HUDEP-2 (cell line): ENCODE data around the gene PTPRR.

Experiments used
- DNase-seq, 76 experiments: peaks; one replicate each; lab custom pipeline; 2025; ENCODE audit not compliant: unreplicated experiment in 76 of 76; lab: John Stamatoyannopoulos, UW

Gene PTPRR, protein sequence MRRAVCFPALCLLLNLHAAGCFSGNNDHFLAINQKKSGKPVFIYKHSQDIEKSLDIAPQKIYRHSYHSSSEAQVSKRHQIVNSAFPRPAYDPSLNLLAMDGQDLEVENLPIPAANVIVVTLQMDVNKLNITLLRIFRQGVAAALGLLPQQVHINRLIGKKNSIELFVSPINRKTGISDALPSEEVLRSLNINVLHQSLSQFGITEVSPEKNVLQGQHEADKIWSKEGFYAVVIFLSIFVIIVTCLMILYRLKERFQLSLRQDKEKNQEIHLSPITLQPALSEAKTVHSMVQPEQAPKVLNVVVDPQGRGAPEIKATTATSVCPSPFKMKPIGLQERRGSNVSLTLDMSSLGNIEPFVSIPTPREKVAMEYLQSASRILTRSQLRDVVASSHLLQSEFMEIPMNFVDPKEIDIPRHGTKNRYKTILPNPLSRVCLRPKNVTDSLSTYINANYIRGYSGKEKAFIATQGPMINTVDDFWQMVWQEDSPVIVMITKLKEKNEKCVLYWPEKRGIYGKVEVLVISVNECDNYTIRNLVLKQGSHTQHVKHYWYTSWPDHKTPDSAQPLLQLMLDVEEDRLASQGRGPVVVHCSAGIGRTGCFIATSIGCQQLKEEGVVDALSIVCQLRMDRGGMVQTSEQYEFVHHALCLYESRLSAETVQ

GRCh38 chr12:70920251-70920851, at the start of gene PTPRR:
Gene PTPRR (minus strand): TSS chr12:70920738. CDS start chr12:70920390, 348 bp downstream.
- DNase-seq = no peak

GRCh38 chr12:70966996-70967790, 46.7 kb upstream of the PTPRR start:
- DNase-seq = no peak

- DNase-seq = no peak
Observed at GRCh38 chr12:70966046-70966445, 45.5 kb upstream of the PTPRR start.

DNA sequence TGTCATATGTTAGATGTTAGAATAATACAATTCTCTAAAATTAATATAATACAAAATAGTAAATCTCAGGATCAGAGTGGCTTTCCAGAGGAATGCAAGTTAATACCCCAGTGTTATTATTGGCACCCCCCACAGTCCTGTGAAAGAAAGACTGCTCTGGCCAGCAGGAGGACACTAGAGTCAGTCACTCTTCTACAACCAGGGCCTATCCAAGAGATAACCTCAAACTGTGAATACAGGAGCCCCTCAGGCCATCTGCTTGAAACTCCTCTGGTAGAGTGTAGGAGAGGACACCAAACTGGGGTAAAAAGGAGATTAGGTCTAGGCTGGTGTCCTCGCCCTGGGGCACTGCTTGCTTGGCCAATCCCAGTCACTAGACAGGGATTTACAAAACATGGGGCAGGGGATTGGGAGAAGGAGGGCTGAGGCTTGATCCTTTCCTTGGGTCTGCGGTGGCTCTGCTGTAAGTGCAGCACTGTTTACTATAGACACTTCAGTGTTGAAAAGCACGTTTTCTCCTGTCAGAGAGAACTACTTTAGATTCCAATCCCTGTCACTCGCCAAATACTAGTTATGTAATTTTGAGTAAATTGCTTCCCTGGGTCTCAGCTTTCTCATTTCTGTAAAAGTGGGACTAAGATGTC, 44.5 kb upstream of the PTPRR start:
- DNase-seq = no peak

DNA sequence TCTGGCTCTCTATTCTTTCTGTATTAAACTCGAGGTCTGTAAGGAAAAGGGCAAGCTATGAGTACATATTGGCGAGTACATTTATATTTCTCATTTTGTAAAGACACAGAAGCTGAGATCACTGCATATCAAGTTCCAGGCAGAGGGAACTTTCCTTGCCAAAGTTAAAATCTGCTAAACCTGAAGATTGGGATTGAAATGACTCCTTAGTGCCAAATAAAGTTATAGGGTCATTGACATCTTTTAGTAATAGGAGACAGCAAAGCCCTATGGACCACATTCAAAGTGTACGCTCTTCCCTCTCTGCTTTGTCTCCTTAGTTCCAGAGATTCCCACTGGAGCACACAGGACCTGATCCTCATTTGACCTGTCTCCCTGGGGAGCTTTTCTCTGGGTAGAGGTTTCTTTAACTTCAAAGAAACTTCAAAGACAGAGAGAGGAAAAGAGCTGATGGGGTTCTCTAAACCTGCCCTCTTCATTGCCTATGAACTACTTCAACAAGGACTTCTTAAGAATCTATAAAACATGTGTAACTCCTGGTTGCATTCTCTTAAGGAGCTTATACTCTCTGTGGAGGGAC, 42.6 kb upstream of the PTPRR start:
- no peak for DNase-seq

DNA sequence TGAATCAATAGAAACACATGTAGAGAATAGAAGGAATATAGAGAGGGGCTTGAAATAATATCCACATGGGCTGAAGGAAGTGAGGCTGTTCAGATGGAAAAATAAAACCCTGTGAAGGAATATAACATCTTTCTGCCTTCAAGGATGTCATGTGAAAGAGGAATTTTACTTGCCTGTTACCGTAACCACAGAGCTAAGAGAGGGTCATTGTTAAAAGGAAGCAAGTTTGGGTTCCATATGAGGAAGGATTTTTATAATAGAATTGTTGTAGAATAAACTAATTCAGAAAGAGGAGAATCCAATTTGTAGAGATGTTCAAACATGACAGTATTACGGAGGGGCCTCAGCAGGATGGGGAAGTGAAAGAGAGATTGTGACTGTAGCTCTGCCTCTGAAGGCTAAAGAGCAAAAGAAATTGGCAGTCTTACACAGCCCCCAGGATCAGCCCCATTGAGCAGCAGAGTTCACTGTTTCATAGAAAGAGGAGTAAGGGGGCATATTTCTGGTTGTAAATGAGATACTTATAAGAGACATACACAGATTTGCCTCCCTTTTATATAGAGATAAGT, 41.8 kb upstream of the PTPRR start:
- no peak for DNase-seq

GRCh38 chr12:70960484-70960883, 39.9 kb upstream of the PTPRR start:
- DNase-seq = no peak

- no peak for DNase-seq
Observed at GRCh38 chr12:70955415-70955814, 34.9 kb upstream of the PTPRR start.

DNA sequence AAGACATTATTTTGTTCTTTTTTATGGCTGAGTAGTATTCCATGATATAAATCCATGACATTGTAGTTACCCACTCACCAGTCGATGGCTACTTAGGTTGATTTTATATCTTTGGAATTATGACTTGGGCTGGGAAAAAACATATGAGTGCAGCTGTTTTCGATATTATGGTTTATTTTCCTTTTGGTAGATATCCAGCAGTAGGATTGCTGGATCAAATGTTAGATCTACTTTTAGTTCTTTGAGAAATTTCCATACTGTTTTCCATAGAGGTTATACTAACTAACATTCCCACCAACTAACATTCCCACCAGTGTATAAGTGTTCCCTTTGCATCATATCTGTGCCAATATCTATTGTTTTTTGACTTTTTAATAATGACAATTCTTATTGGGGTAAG, 29.9 kb upstream of the PTPRR start:
- DNase-seq = no peak

DNA sequence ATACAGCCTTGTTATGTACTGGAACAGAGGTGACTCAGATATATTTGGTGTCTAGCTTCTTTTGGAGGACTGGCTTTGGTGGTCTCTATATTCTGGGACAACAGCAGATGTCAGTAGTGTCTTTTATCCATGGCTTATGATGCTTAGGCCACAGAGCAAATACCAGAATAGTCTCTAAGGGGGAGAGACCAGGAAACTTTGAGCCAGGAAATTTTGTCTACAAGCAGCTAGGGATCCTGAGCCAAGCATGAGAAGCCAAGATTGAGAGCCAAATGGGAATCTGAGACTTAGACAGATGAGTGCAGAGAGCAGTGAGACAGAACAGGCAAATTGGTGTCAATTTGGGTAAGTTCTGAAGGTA, 28.4 kb upstream of the PTPRR start:
- no peak for DNase-seq

GRCh38 chr12:70948236-70948975, 27.9 kb upstream of the PTPRR start:
- DNase-seq = no peak

DNA sequence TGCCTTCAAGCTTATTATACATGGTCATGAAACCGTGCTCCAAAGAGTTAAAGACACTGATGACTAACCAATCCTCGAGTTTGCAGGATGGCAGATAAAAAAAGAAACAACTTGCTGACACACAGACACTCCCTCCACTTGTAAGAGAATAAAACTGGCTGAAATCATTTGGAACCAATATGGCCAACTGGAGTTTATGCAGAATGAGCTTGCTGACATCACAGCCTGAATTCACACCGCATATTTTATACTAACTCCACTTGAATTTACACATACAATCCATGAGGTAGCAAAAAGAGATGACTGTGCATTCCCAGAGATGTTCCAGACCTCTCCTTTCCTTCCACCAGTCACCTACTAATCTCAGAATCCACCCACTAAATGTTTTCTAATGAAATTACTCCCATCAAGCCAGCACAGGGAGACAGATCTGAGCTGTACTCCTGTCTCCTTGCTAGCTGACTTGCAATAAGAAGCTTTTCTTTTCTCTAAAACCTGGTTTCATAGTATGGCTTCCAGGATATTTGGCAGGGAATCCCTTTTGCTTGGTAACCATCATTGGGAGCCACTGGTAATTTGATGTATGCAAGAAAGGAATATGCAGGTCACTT, 15.8 kb upstream of the PTPRR start:
- DNase-seq = no peak

- DNase-seq = no peak
Observed at GRCh38 chr12:70933133-70933532, 12.6 kb upstream of the PTPRR start.

DNA sequence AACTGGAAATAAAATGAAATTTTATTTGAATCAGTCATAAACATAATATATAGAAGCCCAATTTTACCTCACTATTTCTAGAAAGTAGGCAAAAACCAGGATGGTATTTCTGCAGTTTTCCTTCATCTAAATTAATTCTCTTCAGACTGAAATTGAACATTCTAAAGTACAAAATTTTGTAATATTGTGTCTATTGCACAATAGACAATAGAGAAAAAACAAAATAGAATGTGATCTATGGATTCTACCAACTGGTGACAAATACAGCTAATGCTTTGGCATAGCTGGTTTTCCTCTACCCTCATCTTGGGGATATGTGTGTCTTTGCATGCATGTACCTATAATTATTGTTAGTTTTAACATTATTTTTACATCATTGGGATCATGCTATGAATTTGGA, 8.5 kb upstream of the PTPRR start:
- DNase-seq = no peak

GRCh38 chr12:70928071-70928470, 7.5 kb upstream of the PTPRR start:
- DNase-seq = no peak

DNA sequence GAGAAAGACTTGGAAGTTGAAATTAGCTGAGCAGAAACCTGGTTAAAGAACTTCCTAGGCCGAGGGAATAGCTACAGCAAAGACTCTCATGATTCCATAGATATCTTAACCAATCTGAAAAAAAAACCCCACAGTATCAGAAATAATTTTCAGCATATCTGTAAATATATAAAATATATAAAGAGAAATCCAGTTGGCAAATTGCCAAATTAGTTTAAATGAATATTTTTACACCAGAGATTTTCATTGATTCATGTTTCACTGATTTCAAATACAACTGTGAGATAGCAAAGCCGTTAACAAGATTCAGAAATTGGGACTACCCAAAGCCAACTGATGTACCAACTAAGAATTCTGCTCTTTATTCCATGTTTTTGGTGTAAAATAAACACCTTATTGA, 6.8 kb upstream of the PTPRR start:
- DNase-seq = no peak

- DNase-seq = no peak
Observed at GRCh38 chr12:70925539-70925938, 5.0 kb upstream of the PTPRR start.

DNA sequence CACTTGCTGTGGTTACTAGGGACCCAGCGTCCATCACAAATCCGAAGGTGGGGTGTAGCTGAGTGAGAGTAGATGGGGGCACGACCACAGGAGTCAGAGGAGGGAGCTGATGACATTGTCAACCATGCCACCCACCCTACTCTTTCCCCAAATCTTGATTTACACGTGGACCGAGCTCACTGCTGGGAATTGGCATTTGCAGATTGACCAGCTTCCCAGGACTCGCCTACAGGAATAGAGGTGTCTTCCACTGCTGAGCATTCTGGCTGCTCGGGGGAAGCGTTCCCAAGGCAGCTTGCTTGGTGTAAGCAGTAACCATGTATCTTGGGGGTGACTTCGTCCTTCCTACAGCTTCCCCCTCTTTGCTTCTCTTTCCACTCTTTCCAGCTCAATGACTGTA, 353 bp upstream of the PTPRR start:
- DNase-seq = no peak

DNA sequence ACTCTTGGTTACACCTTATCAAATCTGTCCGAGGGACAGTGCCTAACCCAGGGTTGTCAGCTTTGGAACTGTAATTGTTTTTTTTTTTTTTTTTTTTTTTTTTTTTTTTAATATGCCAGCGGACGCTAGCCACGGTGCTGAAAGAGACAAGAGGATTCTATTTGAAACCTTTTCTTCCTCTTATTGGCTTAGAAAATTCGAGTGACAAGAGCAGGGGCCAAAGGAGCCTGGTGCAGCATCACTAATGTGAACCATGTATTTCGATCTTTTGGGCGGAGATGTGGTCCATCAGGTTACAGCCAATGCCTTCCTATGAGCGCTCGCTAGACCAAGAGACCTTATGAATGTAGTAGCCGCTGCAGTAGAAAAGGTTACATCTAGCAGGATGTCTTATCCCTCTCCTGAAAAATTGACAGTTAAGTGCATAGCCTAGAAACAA, 922 bp downstream of the PTPRR start:
- no peak for DNase-seq
